Measurements from ENCODE around the gene RHBDL3.
A peak's percentile ranks its signal among the peaks of the same experiment; 100 is the strongest.
"Not testable (repeated sequence)": the region's sequence is repeated elsewhere in the genome, so short reads cannot be mapped to it uniquely, and the experiment has no call there.

Gene RHBDL3

DNA sequence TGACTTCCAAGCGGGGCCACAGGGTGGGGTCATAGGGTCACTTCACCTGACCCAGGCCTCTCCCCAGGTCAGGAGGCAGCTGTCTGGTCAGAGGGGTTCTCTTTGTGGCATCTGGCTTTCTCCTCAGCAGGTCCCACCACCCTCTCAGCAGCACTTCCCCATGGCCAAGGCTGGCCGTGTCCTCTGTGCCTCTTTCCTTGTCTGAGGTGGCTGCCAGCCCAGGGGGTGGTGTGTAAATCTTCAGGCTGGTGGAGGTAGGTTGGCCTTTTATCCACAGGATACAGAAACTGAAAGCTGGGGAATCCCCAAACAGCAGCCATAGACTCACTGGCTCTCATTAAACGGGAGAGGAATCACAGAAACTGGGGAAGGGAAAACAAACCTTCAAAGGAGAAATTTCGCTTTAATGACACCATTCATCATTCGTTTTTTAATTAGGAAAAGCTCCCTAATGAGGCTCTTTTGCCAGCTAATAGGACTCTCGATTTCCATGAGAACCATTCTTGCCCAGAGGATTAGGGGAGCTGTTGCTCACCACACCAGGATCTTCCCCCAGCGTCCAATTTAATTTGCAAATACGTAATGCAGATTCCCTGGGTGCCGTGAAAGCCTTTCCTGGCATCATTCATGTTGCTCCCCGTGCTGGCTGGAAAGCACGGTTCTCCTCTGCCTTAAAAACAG is 58.3 kb downstream of the RHBDL3 start:
- DNase-seq (ENCODE audit: low spot score): no peak

DNA sequence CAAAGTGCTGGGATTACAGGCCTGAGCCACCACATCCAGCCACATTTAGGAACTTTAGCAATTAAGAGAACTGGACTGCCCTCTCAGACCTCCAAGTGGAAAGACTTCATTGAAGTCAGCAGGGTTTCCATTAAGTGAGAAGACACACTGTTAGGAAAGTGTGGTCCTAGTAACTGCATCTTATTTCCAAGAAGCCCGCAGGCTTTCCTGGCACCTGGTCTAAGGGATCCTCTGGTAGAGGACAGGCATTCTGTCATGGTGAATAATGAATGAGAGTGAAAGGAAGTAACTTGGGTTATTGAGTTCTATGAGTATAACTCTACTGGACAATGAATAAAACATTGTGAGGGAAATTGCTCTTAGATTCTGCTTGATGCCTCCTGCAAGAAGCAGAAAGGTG is 62.3 kb downstream of the RHBDL3 start:
- DNase-seq (ENCODE audit: low spot score): no peak

DNA sequence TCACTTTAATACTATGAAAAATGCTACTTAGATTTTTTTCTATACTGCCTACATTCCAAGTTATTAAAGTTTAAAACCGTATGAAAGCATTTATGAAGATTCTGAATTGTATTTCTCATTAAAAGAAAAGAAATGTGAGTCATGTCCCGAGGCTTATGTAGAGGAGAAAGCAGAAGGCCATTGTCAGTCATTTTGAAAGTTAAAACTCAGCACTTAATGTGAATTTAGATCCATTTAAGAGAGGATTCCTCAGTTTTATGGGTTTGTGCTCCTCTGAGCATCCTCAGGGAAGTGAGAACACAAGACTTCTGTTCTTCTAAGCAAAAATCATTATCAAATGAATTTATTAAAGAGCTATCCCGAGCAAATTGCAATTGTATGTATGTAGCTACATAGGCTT is 64.5 kb downstream of the RHBDL3 start:
- no peak for DNase-seq (ENCODE audit: low spot score)

DNA sequence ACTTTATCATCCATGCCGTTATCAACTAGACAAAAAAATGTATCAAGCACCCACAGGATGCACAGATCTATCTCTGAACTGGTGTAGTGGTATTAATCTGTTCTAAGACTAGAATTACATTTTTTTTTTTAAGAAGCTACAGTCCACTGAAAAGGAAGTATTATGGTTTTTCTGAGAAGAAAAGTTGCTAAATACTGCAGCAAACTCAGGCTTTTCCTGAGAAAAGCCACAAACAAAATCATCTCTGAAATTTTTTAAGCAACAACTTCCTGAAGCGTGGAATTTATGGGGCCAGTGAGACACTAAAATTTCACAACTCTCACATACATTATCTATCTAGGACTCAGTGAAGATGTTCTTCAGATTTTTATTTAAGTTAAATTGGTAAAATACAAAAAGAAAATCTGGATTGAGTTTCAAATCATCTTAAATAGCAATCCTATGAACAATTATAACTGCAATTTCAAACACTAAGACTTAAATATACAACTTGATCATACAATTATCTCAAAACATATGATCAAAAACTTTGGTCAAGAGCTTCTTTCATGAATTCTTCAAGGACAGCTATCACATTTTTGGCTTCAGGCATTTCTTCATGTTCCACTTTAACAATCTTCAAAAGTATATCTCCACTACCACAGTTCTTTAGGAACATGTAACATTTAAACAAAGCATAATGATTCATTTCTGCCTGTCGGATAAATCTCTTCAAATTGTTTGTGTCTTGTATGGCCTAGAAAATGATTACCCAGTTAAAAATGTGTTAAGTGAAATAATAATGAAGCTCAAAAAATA is 65.8 kb downstream of the RHBDL3 start:
- DNase-seq (ENCODE audit: low spot score): no peak

DNA sequence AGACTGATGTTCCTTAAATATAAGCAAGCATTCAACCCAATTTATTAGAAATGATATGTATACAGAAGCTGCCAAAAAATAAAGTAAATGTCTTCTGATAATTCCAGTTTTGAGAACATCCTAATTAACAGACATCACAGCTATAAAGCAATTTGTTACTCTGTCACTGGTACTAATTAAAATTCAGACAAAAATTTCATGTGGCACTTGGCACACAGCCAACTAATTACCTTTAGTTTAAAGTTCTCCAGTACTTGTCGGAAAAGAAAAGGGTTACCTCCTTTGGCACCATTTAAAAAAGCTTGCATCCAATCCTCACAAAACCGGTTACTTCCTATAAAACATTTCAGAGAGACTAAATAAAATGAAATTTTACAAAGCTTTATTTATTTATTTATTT is 67.6 kb downstream of the RHBDL3 start:
- no peak for DNase-seq (ENCODE audit: low spot score)

DNA sequence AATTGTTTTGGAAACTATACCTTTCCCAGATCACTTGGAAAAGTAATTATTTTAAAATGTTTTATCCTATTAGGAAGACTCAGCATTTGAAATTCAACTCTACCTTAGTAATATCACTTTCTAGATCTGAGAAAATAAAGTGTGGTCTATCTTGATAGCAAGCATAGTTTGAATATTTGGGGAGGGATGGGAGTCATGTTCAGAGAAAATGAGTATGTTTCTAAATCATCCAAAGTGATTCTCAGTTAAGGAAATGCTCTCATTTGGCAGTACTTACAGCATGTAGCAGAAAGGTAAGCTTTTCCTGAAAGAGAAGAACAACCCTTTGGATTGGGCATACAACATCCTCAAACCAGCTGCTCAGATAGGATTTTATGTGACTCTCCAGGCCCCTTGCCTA is 69.4 kb downstream of the RHBDL3 start:
- no peak for DNase-seq (ENCODE audit: low spot score)

DNA sequence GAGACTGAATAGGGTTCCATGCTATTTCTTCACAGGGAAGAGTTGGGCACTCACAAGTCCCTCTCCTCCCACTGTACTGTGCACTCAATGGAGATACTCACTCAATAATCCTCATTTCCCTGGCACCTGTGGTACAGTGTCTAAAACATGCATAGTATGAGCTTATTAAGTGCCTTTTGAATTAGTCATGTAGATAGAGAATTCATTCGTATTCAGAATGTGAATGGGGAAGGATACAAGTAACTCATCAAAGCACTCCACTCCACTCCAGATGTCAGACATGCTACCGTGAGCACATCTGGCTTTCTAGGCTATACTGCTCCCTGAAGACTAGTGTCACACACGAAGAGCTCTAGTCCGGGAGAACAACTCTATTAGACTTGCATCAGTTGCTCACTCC is 70.1 kb downstream of the RHBDL3 start:
- DNase-seq (ENCODE audit: low spot score): no peak

DNA sequence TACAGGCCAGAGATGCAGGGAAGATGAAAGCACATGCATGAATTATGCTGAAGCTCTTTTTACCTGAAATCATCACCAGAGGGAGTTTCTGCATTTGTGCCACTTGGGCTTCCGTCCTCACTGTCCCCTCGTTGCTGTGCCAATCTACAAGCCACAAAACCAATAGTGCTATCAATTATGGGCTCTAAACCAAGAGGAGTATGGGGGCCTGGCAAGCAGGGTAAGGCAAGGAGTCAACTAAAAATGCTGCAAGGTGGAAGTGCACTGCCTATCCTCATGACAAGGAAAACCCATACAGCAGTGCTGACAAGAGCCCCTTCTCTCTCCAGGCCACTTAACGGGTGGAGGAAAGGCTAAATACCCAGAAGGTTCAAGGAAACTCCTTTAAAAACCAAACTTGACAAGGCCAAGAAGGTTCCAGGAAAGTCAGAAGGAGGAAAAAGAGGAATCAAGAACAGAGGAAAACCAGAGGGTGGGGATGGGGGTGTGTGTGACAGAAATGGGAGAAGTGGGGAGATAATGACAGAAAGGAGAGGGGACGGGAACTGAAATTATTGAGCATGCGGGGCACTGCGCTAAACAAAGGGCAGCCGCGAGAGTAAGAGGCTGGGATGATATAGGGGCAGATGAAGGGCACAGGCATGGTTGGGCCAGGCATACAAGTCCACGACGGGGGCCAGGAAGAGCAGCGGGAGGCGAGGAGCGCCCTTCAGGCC is 75.7 kb downstream of the RHBDL3 start:
- no peak for DNase-seq (ENCODE audit: low spot score)

DNA sequence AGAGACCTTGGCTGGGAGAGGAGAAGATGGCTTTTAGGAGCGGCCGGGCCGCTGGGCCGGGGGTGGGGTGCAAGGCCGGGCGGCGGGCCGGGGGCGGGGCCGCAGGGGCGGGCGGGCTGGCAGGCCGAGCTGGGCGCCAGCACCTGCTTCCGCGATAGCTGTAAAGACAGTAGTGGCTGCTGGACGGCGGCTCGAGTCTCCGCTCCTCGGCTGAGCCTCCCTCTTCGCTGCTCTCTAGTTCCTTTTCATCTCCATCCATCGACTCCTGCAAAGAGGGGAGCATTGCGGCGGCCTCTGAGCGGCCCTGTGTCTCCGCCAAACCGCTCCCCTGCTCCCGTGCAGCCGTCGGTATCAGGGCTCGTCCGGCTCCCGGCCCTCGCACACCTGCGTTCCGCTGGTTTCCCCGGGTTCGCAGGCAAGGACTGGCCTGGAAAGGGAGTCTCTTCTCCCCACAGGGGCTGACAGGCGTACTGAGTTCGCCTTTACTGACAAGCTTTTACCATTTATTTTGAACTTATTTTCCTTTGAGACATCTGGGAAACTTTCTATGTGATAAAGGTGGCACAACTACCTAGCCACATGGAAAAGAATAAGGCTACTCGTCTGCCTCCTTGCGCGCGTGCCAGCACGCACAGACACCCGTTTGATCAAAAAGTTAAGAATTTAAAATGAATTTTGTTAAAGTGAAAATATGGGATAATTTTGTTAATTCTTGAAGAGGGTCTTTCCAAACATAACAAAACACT is 76.4 kb downstream of the RHBDL3 start, which contains the start of gene C17orf75:
Gene C17orf75 (minus strand): TSS at position 317 of the 746 bp plus-strand sequence. CDS start 34 bp downstream, at position 283.
- peak; percentile 82 for DNase-seq (ENCODE audit: low spot score)

DNA sequence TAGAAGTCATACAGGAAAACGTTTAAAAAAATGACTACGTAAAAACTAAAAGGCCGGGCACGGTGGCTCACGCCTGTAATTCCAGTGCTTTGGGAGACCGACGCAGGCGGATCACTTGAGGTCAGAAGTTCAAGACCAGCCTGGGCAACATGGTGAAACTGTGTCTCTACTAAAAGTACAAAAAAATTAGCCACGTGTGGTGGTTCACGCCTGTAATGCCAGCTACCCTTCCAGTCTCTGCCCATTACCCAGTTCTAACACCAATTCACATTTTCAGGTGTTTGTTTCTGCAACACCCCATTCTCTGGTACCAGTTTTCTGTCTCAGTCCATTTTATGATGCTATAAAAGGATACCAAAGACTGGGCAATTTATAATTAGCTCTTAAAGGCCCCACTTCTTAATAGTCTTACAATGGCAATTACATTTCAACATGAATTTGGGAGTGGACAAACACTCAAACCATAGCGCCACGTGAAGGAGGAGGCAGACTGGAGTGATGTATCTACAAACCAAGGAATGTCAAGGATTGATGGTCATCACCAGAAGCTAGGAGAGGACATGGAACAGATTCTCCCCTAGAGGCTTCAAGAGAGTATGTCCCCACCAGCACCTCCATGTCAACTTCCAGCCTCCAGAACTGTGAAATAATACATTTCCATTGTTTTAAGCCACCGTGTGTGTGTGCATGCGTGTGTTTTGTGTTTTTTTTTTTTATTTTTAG is 77.1 kb downstream of the RHBDL3 start:
- DNase-seq (ENCODE audit: low spot score): no peak

DNA sequence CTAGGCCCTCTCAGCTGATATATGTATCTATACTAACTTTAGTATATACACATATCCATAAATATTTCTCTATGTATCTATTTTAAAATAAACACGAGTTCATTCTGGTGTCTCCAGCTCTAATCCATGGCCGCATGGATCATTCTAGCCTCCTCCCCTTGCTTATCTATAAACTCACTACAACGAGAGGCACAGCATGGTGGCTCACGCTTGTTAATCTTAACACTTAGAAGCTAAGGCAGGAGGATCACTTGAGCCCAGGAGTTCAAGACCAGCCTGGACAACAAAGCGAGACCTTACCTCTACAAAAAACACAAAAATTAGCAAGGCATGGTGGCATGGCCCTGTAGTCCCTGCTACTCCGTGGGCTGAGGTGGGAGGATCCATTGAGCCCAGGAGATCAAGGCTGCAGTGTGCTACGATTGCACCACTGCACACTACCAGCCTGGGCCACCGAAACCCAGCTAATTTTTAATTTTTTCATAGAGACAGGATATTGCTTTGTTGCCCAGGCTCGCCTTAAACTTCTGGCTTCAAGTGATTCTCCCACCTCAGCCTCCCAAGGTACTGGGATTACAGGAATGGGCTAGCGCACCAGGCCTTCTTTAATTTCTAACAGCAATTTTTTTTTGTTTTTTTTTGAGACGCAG is 80.4 kb downstream of the RHBDL3 start:
- DNase-seq (ENCODE audit: low spot score): no peak

DNA sequence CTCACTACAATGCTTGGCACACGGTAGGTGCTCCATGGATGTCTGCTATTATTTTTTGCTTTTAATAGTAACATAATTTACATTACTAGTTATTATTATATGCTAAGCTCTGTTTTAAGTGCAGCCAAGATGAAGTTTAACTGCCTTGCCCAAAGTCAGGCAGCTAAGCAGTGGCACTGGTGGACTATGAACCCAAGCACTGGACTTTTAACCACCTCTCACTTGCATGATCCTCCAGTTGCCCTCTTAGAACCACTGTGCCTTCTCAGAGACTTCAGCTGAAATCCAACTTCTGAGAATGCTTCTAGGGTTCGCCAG is 82.8 kb downstream of the RHBDL3 start:
- DNase-seq (ENCODE audit: low spot score): no peak

DNA sequence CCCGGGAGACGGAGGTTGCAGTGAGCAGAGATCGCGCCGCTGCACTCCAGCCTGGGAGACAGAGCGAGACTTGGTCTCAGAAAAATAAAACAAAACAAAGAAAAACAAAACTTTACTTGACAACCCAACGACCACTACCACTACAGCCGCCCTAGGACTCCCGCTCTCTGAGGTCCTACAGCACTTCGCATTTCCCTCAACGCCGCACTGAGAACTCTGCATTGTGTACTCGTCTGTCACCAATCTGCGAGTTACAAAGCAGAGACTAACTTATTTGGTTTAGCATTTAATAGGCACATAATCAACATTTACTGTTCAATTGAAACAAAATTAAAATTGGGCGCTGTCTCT is 83.8 kb downstream of the RHBDL3 start:
- DNase-seq (ENCODE audit: low spot score): no peak

DNA sequence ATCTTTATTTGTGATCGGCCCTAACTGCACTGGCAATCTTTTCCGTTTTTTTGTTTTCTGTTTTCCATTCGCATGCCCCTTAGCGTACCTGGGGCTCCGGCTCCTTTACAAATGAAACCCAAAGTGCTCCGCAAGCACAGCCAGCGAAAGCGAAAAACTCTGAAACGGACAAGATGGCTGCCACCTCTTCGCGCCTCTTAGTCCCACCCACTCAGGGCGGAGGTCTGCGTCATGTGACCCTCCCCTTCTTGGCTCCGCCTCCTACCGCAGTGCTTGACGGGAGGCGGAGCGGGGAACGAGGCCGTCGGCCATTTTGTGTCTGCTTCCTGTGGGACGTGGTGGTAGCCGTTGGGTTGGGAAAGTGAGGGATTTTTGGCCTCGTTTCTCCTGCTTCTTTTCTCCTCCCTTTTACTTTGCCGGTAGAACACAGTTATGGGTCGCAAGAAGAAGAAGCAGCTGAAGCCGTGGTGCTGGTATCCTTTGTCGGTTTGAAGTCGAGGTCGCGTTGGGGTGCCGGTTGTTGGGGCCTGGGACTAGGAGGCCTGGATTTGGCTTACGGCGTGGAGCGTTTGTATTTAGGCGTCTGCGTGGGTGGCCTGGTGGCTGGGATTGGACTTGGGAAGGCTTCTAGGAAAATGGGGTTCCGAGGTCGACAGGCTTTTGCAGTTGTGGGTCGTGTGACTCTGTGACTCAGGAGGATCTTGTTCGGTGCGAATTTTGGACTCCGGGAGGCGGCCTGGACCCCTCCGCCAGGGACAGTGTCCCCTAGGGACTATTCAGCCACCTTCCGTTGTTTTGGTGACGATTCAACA is 84.4 kb downstream of the RHBDL3 start, which contains the start of gene ZNF207:
Gene ZNF207 (plus strand): TSS at position 304 of the 812 bp plus-strand sequence. CDS start 129 bp downstream, at position 433.
- peak; percentile 93 for DNase-seq (ENCODE audit: low spot score)

DNA sequence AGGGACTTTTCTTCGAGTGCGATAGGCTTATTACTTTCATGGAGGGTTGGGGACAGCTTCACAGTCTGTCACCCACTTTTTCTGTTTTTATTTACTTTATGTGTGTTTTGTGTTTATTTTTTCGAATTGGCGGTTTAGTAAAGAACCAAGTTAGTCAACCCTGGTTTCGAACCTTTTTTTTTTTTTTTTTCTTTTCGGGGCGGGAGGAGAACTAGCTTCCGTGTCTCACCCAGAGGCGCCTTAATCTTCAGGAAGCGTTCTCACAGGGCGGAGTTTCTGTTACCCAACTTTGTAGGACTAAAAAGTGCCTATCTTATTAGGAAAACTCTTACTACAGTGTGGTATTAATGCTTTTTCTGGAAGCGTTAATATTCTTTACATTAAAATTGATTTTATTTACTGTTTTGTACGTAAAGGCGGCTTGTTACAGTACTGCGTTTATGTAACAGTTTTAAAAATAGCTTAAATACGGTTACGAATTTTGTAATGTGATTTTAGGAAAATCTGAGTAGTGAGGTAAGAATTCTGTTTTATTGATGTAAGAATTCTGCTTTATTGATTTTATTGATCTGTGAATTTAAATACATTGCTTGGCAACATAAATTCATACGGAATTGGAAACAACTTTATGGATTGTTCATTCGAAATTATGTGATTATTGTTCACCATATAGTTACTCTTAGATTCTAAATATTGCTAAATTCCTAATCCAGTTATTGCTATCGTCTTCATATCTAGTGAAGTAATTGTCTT is 85.2 kb downstream of the RHBDL3 start:
- peak; percentile 33 for DNase-seq (ENCODE audit: low spot score)

DNA sequence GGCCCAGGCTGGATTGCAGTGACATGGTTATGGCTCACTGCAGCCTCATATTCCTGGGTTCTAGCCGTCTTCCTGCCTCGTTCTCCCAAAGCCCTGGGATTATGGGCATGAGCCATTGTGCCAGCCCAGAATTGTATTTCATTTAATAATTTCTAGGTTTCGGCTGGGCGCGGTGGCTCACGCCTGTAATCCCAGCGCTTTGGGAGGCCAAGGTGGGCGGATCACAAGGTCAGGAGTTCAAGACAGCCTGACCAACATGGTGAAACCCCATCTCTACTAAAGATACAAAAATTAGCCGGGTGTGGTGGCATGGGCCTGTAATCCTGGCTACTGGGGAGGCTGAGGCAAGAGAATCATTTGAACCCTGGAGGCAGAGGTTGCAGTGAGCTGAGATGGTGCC is 87.1 kb downstream of the RHBDL3 start:
- DNase-seq (ENCODE audit: low spot score): not testable (repeated sequence)

DNA sequence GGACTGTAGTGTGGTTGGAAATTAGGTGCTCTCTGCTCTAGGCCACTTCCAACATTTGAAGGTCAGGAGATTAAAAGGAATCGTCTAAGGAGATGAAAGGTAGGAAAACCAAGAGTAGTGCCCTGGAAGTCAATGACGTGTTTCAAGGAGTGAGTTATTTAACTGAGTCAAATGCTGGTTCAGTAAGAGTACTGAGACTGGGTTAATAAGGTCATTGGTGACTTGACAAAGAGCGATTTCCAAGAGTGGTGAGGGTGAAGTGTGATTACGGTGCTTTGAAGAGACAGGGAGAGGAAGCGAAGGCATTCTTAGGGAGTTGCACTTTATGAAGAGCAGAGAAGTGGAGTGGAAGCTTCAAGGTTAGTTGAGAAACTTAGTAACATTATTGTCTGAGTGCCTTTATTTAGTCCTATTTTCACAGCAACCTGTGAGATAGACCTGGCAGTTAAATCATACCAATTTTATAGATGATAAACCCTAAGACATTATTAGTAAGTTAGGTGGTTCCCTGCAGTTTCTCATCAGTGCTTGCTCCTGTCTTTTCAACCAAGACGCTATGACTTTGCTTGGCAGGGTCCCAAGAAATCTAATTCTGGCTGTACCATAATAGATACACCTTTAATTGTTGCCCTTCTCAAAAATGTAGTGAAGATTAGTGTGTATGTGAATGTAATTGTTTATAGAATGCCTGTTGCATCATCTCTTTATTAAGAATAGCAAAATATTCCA is 90.2 kb downstream of the RHBDL3 start:
- no peak for DNase-seq (ENCODE audit: low spot score)

DNA sequence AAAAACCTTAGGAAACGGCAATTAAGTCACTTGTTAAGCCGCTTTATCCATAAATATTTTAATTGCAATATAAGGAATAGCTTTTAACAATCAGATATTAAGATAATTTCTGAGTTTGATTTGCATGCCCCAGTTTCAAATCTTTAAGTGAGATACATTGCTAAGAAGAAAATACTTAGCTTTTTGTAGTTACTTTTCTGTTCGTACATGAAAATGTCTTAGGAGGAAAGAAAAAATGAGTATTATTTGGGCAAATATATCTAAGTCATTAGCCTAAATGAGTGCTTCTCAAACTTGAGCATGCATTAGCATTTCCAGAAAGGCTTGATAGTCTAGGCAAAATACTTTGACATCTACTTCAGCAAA is 90.7 kb downstream of the RHBDL3 start:
- no peak for DNase-seq (ENCODE audit: low spot score)

DNA sequence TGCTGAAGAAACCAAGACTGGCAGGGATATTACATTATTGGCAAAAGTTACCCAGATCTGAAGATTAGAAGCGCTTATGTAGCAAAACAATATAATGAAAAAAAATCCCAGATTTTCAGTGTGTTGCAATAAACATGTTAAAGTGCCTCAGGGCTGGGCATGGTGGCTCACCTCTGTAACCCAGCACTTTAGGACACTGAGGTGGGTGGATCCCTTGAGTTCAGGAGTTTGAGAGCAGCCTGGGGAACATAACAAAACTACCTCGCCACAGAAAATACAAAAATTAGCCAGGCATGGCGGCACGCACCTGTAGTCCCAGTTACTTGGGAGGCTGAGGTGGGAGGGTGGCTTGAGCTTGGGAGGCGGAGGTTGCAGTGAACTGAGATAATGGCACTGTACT is 91.1 kb downstream of the RHBDL3 start:
- no peak for DNase-seq (ENCODE audit: low spot score)

Data from iPS-NIHi11 (cell line).